Testis (tissue), 3 donors: ENCODE results near the gene ST6GALNAC5. TPM values are rescaled to one million over a fixed set of nuclear protein-coding genes. Genes with fewer than 3 reads are reported as not detected.

Source experiments
- DNase-seq: peaks from one replicate; pipeline ENCODE4 v3.0.0-alpha.2; 2019
- H3K27ac ChIP-seq, 2 donors: fragments of 200-600 bp; sonication (generic); one replicate each; pipeline ENCODE4 v1.5.1; 2019
- H3K27me3 ChIP-seq: fragments of 200-600 bp; sonication (generic); one replicate; pipeline ENCODE4 v1.5.1; 2019
- H3K36me3 ChIP-seq: fragments of 200-600 bp; sonication (generic); one replicate; pipeline ENCODE4 v1.5.1; 2017; ENCODE audit warnings: low read depth; ENCODE audit errors: missing control alignments
- H3K4me1 ChIP-seq: fragments of 200-600 bp; sonication (generic); one replicate; pipeline ENCODE4 v1.5.1; 2019
- H3K4me3 ChIP-seq, 2 donors: fragments of 200-600 bp; sonication (generic); one replicate each; pipeline ENCODE4 v1.5.1; 2017 to 2019
- H3K9me3 ChIP-seq: fragments of 200-600 bp; sonication (generic); one replicate; pipeline ENCODE4 v1.5.1; 2017
- CTCF ChIP-seq, 3 experiments: fragments of 450-650 bp in 2 of 3; fragments of 200-600 bp in 1 of 3; sonication (generic) in 1 of 3; IDR thresholded peaks; one replicate each; pipeline ENCODE4 v1.5.1; 2016 to 2019; ENCODE audit warnings: antibody characterized with exemption in 3 of 3, mild to moderate bottlenecking in 2 of 3, moderate library complexity in 1 of 3
- POLR2A ChIP-seq: fragments of 450-650 bp; IDR thresholded peaks from one replicate; pipeline ENCODE4 v1.6.1; 2017; ENCODE audit warnings: antibody characterized with exemption, mild to moderate bottlenecking, moderate library complexity
- WGBS, 2 donors: methylation state at CpG; one replicate each; pipeline ENCODE4 v1.1.5; 2018; 5-methylcytosine and 5-hydroxymethylcytosine counted together
- intact Hi-C: fragments of 100-400 bp; cut with DNase I; formaldehyde crosslinking; loops from one replicate; pipeline ENCODE4 v1.15.1; 2023; ENCODE audit warnings: low total_unique reads
- polyA plus RNA-seq: library from polyadenylated mRNA; stranded (reverse); fragments of 350-450 nt; fragmentation: Illumina TruSeq; extraction: RNeasy Lipid Tissue Mini Kit (QIAGEN cat#74804); gene quantifications from one replicate; pipeline ENCODE4 v1.2.3, GENCODE V29; 2014; ENCODE audit warnings: low read depth, low replicate concordance; ENCODE audit not compliant: insufficient read depth
- total RNA-seq, 2 donors: library from RNA; depleted of rRNA; stranded (reverse); fragments of >200 nt; gene quantifications; one replicate each; pipeline ENCODE4 v1.2.3, GENCODE V29; 2016

ST6GALNAC5 gene
- total and polyA plus RNA-seq, 3 donors from 2014 or later, result 3.1 to 26.6 (median 11.1) TPM

GRCh38 chr1:77039739-77040138 lies 172.5 kb downstream of the ST6GALNAC5 start:
- 45 to 59% methylated on average over 8 of the region's 8 CpGs for WGBS, 2 donors
- peak; percentile 74 for DNase-seq
- Histone ChIP-seq H3K36me3 (no peaks in the 10 kb centered on the region), H3K27ac (peak overlapping the region in 1 of 2 donors; percentile 23), H3K4me1 (no peaks in the 10 kb centered on the region), H3K4me3 (no peak overlapping the region), H3K9me3 (no peaks in the 10 kb centered on the region), H3K27me3 (no peaks in the 10 kb centered on the region)
- intact Hi-C loops, result no loop called here
- TF ChIP-seq CTCF (IDR thresholded peaks at IDR 0.05) (no peak), POLR2A (no peak)

- H3K4me1 ChIP-seq, result no peaks in the 10 kb centered on the region
- no peaks in the 10 kb centered on the region for H3K9me3 ChIP-seq
- H3K4me3 ChIP-seq, result no peak overlapping the region
- TF ChIP-seq CTCF (IDR thresholded peaks at IDR 0.05) (no peak), POLR2A (no peak)
- H3K27me3 ChIP-seq, result no peaks in the 10 kb centered on the region
- 91 to 96% methylated on average over 3 of the region's 3 CpGs for WGBS, 2 donors
- intact Hi-C loops, result no loop called here
- no peak overlapping the region for H3K27ac ChIP-seq
- DNase-seq, result no peak
- no peaks in the 10 kb centered on the region for H3K36me3 ChIP-seq
Measured at GRCh38 chr1:77040826-77041225, 173.5 kb downstream of the ST6GALNAC5 start.

GRCh38 chr1:77044133-77044849 lies 177.0 kb downstream of the ST6GALNAC5 start:
- H3K27me3 ChIP-seq, result no peaks in the 10 kb centered on the region
- no peak overlapping the region for H3K27ac ChIP-seq
- TF ChIP-seq POLR2A (no peak), CTCF (IDR thresholded peaks at IDR 0.05) (no peak)
- no peak for DNase-seq
- intact Hi-C loops, result no loop called here
- no peaks in the 10 kb centered on the region for H3K9me3 ChIP-seq
- 91 to 93% methylated on average over 4 to 20 of the region's 20 CpGs for WGBS, 2 donors
- H3K4me3 ChIP-seq, result no peak overlapping the region
- H3K36me3 ChIP-seq, result no peaks in the 10 kb centered on the region
- H3K4me1 ChIP-seq, result no peaks in the 10 kb centered on the region

GRCh38 chr1:77047575-77047974 lies 180.3 kb downstream of the ST6GALNAC5 start:
- no peak for DNase-seq

More at GRCh38 chr1:77047575-77047974, 180.3 kb downstream of the ST6GALNAC5 start:
- TF ChIP-seq CTCF (IDR thresholded peaks at IDR 0.05), result no peak
- Histone ChIP-seq H3K36me3 (no peaks in the 10 kb centered on the region), H3K27me3 (no peaks in the 10 kb centered on the region), H3K9me3 (no peaks in the 10 kb centered on the region), H3K27ac (no peak overlapping the region), H3K4me1 (no peaks in the 10 kb centered on the region), H3K4me3 (no peak overlapping the region)
- WGBS, 2 donors, result 84 to 90% methylated on average over 1 of the region's 1 CpG
- intact Hi-C loops, result no loop called here
